MM.1S (cell line): ENCODE data around the gene KIF9.

Source experiments
- EZH2 ChIP-seq: fragments of 300-600 bp; sonication (generic); optimal IDR thresholded peaks from 2 replicates; pipeline ENCODE3; 2017; ENCODE audit warnings: low read depth, mild to moderate bottlenecking, antibody characterized with exemption, low read length, mixed read lengths
- TF ChIP-seq, protein P1 (sequence below): fragments of 300-600 bp; sonication (generic); IDR thresholded peaks from 2 replicates; pipeline ENCODE4 v1.5.1; 2016; ENCODE audit warnings: antibody characterized with exemption, low read length, mixed read lengths

DNA sequence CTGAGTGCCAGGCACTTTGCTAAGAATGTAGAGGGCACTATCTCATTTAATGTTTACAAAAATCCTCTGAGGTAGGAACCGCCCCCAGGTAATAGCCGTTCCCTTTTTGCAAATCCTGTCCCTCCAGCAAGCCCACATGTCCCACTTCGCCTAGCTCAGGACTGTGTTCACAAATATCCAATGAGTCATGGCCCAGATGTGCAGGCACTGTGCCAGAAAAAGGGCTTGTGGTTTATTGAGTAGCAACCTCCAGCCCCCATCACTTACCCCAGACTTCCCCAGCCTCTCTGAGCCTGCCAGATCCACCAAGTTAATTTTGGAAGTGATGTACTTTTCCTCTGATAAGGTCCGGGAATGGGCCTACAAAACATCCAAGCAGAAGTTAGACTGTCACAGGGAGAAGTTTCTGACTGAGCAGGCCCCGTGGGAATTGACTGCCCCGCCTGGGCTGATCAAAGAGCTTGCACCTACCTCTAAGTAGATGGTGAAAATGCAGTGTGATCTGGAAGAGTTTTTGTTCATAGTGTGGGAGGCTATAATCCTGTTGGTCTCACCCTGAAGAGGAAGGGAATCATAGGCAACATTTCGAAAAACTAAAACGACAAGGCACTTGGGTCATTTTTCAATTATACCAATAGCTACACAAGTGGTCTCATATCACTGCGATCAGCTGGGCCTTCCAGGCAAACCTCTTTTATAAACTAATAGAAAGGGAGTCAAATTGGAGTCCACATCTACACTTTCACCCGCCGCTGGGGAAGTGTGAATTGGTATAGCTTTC lies 15.7 kb downstream of the KIF9 start:
- TF ChIP-seq, protein P1, sequence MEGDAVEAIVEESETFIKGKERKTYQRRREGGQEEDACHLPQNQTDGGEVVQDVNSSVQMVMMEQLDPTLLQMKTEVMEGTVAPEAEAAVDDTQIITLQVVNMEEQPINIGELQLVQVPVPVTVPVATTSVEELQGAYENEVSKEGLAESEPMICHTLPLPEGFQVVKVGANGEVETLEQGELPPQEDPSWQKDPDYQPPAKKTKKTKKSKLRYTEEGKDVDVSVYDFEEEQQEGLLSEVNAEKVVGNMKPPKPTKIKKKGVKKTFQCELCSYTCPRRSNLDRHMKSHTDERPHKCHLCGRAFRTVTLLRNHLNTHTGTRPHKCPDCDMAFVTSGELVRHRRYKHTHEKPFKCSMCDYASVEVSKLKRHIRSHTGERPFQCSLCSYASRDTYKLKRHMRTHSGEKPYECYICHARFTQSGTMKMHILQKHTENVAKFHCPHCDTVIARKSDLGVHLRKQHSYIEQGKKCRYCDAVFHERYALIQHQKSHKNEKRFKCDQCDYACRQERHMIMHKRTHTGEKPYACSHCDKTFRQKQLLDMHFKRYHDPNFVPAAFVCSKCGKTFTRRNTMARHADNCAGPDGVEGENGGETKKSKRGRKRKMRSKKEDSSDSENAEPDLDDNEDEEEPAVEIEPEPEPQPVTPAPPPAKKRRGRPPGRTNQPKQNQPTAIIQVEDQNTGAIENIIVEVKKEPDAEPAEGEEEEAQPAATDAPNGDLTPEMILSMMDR, result no peak
- TF ChIP-seq EZH2, result no peak
